Measurements from ENCODE around the gene RNF130.
"Not testable (repeated sequence)": the region's sequence is repeated elsewhere in the genome, so short reads cannot be mapped to it uniquely, and the experiment has no call there.

Gene RNF130

DNA sequence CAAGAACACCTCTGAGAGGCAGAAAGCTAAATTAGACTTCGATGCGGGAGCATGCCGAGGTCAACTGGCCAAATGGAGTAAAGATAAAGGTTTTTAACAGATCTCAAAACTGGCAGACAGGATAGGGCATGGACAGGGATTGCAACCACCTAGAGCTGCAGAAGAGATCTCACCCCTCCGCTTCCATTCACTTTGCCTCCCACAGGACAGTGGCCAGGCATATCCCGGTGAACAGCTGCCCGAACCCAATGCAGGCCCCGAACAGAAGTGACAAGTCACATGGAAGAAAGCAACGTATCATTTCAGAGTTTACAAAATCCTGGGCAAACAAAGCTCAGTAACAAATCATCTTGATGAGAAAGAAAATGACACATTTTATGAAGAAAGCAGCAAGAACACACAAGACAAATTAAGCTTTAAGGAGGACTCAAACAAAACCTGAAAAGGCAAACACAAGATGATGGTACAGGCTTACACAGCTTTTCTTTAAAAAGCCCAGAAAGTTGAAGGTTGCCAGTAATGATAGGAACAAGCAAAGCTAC, 18.4 kb downstream of the RNF130 start:
- no peak for DNase-seq

DNA sequence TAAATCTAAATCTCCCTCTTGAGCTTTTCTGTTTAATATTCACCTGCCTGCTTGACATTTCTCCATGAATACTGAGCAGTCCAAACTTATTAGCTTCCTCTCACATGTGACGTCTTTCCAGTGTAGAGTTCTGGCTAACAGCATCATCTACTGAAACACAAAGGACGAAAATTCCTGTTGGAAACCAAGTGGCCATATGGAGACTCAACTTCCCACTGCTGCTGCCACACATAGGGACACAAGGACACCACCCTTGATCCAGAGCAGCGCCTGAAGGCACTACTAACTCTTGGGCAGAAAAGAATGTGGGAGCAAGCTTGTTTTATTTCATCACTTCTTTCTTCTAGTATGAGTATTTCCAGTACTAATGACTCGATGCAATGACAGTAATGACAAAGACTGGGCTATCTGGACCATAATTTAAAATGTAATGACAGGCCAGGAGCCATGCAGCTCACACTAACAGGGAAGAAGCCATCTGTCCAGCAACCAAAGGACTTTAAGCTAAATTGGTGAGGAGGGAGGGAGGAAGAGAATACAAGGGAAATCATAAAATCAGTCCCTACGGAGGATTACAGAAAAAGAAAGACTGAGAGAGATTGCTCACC, 19.2 kb downstream of the RNF130 start:
- DNase-seq = no peak

DNA sequence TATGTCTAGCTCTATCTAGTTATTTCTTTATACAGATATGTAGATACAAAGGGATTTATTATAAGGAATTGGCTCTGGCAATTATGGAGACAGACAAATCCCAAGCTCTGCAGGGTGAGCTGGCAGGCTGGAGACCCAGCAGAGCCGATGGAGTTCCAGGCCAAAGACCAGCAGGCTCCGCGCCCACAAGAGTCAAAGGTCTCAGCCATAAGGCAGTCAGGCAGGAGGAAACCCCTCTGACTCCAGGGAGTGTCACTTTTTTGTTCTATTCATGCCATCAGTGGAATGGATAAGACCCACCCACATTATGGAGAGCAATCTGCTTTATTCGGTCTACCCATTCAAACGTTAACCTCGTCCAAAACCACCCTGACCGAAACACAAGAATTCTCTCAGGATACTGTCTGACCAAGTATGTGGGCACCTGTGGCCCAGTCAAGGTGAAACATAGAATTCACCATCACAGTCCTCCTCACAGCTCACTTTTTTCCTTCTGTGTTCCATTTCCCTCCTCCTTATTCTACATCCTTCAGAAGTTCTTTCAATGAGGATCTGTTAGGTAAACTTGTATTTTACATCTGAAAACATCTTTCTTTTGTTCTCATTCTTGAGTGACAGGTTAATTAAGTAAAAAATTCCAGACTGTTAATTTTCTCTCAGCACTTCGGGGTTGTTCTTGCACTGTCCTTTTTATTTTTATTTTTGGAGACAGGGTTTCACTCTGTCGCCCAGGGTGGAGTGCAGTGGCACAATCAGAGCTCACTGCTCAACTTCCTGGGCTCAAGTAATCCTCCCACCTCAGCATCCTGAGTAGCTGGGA, 21.2 kb downstream of the RNF130 start:
- no peak for DNase-seq

DNA sequence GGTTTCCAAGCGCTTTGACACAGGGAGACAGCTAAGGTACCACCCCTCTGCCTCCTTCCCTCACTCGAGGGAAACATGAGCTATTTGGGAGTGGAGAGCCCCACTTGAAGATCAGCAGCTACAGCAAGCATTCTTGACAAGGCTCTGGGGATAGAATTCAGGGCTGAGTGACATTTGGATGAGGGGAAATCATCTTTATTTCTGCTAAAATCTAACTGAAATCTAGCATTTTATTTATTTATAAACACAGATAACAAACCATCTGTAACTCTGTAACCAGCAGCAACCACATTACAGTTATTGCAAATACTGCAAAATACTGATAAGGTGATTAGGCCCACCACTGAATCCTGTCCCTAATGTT, 22.4 kb downstream of the RNF130 start:
- no peak for DNase-seq

DNA sequence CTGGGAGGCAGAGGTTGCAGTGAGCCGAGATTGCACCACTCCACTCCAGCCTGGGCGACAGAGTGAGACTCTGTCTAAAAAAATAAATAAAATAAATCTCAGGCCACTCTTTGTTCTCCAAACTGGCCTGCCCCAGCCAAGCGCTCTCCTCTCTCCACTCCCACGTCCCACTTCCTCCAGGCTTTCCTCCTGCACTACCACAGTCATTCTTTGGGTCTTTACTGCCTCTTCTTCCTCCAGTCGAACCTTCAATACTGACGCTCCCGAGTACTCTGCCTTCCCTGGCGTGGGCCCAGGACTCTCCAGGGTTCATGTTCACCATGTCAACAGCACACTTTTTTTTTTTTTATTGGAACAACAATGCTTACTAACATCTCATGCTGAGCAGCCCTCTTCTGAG, 23.9 kb downstream of the RNF130 start:
- DNase-seq = no peak

DNA sequence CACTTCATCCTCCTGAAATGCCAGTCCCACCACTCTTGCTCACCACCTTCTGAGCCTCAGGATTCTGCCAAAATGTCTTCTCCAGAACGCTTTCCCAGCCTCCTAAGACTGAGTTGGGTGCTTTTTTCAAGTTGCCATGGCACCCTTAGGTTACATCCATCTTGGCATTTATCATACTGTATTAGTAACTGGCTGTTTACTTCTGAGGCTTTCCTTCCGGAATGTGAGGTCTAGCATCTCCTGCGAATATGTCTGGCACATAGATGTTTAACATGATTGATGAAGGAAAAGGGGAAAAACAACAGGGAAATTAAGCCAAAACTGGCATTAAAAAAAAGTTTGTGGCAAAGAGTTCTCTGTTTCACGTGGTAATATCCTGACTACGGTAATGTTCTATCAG, 24.9 kb downstream of the RNF130 start:
- no peak for DNase-seq

DNA sequence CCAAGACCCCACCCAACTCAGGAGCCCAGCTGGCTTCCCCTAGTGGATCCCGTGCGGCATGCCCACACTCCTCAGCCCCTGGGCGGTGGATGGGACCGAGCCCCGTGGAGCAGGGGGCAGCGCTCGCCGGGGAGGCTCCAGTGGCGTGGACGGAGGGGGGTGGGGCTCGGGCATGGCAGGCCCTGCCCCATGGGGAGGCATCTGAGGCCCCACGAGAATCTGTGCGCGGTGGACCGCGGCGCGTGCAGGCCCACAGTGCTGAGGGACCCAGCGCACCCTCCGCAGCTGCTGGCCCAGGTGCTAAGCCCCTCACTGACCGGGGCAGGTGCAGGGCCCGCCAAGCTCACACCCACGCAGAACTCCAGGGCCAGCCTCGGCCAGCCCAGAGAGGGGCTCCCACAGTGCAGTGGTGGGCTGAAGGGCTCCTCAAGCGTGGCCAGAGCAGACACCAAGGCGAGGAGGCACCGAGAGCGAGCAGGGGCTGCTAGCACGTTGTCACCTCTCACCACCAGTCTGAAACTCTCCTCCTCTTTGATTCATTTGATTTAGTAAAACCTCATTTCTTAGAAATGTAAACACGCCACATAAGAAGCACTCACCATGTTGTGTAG, 25.6 kb downstream of the RNF130 start:
- DNase-seq = no peak

DNA sequence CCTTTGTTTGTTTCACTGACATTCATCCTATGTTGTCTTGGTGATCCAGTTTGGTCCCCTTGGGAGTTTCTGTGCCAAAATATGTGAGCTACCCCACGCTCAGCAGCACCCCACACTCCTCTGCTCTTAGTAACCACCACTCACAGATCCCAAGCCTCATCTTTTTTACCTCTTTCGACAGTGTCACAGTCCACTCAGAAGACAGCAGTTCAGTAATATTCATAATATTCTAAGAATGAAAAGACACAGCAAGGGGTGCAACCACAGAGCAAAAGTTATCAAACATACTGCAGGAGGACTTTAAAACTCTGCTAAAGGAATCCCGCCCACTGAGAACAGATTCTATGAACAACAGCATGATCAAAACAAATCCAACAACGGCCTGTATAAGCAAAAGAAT, 28.2 kb downstream of the RNF130 start:
- DNase-seq = no peak

DNA sequence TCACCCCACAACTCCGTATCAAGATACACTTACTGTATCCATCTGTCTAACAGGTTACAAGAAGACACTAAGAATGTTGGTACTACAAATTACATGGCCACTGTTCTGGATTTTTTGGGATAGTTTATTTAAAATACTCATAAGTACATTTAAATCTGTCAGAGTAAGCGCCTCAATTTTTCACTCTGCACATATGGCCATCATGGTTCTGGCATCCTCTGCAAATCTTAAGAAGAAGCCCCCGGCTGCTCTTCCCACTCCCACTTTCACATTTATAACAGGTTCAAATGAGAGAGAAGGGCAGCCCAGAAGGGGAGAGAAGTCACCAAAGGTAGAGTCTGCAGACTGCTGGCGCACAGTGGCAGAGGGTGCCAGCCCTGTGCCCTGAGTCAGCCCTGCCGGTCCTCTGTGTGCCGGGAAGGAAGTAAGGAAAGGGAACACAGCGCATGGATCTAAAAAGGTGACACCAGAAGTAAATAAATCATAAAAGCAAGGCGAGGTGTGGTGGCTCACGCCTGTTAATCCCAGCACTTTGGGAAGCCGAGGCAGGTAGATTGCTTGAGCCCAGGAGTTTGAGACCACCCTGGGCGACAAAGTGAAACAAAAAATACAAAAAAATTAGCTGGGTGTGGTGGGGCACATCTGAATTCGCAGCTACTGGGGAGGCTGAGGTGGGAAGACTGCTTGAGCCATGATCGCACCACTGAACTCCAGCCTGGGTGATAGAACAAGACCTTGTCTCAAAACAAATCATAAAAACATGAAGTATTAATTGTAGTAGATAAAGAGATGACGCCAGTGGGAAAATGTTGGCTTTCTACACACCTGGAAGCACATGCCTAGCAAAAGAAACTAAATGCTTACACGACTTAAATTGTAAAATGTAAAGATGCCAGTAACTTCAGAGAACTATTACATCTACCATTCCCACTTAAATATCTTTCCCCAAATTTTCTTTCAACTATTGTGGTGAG, 30.0 kb downstream of the RNF130 start:
- no peak for DNase-seq

DNA sequence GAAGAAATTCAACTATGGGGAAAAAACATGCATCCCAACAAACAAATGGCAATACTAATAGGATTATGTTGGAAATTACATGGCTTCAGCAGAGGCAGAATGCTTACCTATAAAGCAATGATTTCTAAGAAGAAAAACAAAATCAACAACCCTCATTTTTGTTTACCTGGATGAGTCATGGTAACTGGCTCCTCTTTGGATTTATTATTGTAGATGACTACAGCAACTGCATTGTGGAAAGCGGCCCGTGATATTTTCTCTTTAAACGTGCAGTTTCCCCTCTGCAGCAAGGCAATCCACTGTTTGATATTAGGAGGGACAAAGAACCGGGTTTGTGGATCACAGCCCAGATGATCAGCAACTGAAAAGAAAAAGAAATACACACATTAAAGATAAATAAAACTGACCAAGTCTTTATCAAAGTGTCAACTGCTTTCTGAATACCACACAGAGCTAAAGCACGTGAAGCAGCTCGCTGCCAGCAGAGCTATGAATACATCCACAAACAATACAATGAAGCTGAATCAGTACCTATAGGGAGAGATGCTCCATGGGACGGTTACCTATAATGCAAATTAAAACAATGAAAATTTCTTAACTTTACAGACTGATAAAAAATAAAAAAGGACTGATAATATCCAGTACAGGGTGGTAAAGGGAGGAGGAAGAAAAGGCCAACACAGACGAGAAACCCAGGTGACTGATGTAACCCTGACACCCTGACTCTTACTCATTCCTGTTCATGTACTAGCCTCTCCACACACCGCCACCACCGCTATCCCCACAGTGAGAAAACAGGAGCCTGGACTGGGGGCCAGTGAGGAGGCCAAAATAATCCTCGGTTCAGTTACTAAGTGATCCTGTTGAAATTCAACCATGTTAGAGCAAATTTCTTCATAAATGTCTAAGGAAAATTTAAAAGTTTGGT, 31.0 kb downstream of the RNF130 start:
- no peak for DNase-seq

DNA sequence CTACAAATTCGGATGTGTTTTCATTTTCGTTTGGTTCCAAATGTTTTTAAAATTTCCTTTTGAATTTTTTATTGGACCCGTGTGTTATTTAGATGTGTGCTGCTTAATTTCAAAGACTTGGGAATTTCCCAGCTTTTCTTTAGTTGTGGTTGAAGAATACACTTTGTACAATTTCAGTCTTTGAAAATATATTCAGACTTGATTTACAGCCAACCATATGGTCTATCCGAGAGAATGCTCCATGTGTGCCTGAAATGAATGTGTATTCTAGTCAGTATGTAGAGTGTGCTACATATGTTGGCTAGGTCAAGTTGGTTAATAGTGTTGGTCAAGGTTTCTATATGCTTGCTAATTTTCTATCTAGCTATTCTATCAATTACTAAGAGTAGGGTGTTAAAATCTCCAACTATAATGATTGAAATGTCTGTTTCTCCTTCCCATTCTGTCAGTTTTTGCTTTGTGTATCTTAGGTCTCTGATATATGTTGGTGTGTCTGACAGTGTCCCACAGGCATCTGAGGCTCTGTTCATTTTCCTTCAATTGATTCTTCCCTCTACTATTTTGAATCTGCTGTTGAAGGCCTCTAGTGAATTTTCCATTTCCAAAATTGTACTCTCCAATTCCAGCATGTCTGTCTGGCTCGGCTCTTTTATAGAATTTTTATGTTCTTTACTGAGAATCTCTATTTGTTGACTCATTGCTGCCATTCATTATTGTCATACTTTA, 36.2 kb downstream of the RNF130 start:
- DNase-seq = no peak

DNA sequence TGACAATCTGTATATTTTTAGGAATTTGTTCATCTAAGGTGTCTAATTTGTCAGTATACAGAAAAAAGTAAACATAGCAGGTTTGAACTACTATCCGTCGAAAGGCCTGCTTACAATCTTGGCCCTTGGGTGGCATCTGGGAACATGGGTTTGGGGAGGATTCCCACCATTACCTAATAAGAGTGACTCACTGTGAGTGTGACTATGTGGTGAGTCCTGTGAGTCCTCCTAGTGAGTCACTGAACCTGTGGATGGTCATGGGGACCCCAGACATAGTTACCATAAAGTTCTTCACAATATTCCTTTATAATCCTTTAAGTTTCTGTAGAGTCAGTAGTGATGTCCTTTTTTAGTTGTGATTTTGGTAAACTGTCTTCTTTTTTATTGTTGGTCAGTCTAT, 37.0 kb downstream of the RNF130 start:
- no peak for DNase-seq

DNA sequence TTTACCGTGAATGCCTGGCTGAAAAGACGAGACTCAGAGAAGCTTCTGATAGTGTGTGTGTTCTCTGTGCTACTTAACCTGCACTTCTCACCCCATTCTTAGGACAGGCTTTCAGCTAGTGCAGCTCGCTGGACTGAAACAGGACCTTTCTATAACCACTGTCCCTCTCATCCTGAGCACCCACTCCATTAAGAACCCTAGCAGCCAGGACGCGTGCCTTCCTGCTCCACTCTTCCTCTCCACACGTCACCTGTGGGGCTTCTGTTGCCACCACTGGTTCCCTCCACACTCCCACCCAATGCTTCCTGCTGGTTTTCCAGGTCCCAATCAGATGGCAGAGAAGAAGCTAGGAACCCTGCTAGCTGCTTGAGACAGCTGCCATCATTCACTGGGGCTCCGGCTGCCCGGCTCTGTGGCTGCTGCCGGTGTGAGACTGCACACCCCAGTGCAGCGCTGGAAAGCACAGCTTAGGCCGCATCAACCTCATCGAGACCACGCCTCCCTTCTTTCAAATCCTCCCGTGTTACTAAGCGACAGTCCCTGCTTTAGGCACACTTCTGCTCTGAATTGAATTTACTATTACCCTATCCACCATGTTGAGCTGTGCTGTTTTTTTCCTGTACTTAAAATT, 44.0 kb downstream of the RNF130 start:
- no peak for DNase-seq

DNA sequence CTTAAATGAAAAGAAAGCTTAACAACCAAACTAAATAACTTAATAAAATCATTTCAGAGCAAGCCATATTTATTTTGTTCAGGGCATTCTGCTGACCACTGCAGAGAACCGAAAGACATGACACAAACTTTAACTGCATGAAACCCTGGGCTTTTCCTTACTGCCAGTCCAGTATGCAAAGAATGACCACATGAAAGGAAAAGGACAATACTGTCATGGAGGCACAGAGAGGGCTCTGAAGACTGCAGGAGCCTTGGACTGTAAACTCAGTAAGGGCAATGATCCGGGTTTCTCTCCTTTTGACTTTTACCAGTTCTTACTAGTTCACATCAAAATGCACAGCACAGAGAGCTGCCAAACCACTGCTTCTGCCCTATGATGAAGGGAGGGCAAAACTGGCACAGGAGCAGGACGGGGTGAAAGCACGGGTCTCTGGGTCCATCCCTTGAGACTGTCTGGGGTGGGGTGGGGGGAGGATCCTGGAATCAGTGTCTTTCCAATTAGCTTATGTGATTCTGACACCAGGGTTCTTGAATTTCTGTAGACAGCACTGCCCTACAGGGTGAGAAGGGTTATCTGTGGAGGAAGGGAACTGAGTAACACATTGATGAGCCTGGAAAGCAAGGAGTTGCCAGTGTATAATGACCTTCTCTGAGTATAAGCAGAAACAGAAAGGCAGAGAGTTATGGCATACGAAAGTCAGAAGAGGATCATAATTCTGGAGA, 44.7 kb downstream of the RNF130 start:
- no peak for DNase-seq

DNA sequence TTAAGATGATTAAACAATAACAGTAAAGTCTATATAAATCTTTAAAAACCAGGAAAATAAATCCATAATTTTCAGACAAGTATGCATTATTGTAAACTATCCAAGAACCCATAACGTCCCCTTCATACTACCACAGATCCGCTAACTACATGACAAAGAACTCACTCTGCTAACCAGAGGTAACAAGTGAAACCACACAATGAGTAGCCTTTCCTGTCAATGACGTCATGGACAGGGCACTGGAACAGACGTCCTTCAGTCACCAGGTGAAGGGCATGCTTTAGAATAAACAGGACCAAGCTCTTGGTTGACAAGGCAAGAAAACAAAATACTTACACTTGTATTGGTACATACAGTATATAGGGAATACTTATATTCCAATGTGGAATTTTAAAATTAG, 45.2 kb downstream of the RNF130 start:
- no peak for DNase-seq

DNA sequence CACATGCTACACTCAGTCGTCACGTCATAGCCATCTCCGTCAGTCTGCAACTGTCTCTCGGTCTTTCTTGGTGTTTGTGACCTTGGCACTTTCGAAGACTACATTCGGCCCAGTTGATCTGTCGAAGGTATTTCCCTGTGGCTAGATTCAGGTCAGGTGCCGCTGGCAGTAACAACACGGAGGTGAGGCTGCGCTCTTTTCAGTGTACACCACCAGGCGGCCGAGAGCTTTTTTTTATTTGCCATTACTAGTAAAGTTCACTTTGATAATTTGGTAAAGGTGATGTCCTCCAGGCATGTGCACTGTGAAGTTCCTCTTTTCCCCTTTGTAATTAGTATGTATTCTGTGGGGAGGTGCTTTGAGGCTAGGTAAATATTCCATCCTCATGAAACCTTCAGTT, 49.7 kb downstream of the RNF130 start:
- no peak for DNase-seq

DNA sequence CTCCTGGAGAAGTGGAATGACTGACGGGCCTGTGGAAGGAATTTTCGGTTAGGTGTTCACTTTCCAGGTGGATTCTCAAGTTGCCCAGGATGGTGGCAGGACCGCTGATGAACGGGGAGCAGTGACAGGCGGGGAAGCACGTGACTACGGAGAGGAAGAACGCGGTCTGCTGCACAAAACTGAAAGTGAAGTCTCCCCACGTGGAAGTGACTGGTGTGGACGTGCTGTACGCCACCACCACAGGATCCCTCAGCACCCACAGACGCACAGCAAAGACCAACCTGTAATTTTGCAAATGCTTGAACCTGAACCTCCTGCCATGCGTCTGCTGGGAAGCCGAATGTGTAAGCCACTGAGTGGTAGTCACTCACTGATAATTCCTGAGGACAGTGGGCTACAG, 51.4 kb downstream of the RNF130 start:
- no peak for DNase-seq

DNA sequence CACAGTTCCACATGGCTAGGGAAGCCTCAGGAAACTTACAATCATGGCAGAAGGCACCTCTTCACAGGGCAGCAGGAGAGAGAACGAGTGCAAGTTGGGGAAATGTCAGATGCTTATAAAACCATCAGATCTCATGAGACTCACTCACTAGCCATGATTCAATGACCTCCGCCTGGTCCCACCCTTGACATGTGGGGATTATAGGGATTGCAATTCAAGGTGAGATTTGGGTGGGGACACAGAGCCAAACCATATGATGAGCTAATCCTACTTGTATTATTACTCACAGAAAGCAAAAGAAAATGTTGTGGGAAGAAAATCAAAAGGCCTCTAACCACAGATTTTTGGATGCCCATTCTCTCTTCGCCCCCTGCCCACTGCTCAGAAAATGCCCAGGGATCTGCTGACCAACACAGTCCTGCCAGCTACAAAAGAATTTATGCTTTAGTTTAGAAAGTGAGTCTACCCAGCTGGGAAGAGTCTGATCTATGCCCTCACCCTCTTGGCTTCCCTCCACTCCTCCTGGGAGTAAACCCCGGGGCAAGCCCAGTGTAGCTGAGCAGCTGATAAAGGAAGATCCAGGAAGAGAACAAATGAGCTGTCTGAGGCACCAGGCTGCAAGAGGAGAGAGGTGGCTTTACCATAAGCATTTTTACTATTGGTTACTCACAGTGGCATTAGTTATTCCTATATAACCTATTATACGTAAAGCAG, 53.1 kb downstream of the RNF130 start:
- no peak for DNase-seq

DNA sequence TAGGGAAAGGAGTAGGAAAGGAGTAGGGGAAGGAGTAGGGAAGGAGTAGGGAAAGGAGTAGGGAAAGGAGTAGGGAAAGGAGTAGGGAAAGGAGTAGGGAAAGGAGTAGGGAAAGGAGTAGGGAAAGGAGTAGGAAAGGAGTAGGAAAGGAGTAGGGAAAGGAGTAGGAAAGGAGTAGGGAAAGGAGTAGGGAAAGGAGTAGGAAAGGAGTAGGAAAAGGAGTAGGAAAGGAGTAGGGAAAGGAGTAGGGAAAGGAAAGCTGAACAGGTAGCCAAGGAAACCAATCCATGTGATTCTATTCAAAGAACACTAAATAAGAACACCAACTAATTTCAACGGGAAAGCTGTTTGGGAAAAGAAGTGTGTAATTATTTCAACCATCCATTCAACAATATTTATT, 56.0 kb downstream of the RNF130 start:
- DNase-seq = not testable (repeated sequence)
